ENCODE results near the gene NRGN.

DNA sequence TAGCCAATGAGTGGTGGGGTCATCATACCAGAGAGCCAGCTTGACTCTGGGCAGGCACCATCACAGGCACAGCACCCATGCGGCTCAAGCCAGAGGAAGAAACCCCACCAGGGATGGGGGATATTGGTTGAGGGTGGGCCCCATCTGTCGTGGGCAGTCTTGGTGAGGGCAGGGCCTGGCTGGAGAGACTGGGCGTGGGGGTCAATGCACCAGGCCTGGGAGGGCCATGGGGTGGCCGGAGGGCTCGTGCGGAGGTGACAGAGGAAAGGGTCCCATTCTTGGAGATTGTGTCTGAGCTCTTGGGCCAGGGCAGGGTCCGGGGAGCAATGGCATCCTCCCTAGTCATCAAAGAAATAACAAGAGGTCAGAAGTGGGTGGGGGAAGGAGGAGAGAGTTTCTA is 13.9 kb downstream of the NRGN start:
- TF ChIP-seq, protein P1, sequence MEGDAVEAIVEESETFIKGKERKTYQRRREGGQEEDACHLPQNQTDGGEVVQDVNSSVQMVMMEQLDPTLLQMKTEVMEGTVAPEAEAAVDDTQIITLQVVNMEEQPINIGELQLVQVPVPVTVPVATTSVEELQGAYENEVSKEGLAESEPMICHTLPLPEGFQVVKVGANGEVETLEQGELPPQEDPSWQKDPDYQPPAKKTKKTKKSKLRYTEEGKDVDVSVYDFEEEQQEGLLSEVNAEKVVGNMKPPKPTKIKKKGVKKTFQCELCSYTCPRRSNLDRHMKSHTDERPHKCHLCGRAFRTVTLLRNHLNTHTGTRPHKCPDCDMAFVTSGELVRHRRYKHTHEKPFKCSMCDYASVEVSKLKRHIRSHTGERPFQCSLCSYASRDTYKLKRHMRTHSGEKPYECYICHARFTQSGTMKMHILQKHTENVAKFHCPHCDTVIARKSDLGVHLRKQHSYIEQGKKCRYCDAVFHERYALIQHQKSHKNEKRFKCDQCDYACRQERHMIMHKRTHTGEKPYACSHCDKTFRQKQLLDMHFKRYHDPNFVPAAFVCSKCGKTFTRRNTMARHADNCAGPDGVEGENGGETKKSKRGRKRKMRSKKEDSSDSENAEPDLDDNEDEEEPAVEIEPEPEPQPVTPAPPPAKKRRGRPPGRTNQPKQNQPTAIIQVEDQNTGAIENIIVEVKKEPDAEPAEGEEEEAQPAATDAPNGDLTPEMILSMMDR (IDR thresholded peaks at IDR 0.05): no peak
- TF ChIP-seq POLR2A (IDR thresholded peaks at IDR 0.05): no peak
